Activated T-helper 1 cell treated with Interleukin-2 at 50 U/mL for 16 hours (primary cell): ENCODE measurements around the gene FER1L5.

Experiments
- DNase-seq: peaks from one replicate; pipeline ENCODE4 v3.0.0-alpha.2; 2020; ENCODE audit warnings: low read depth

Gene FER1L5

GRCh38 chr2:96642564-96643360, at the start of gene FER1L5:
FER1L5 (plus strand) TSS chr2:96642764; CDS start chr2:96642837, 73 bp downstream.
- DNase-seq: no peak

GRCh38 chr2:96594282-96594681, 48.3 kb upstream of the FER1L5 start:
- DNase-seq: no peak

GRCh38 chr2:96594691-96595152, 47.8 kb upstream of the FER1L5 start:
- no peak for DNase-seq

GRCh38 chr2:96596596-96596995, 46.0 kb upstream of the FER1L5 start:
- DNase-seq: no peak

- no peak for DNase-seq
Measured at GRCh38 chr2:96599941-96600340, 42.6 kb upstream of the FER1L5 start.

- no peak for DNase-seq
Measured at GRCh38 chr2:96601382-96602292, 40.9 kb upstream of the FER1L5 start.

- no peak for DNase-seq
Measured at GRCh38 chr2:96602330-96602823, 40.2 kb upstream of the FER1L5 start.

- DNase-seq: no peak
Measured at GRCh38 chr2:96604104-96604503, 38.5 kb upstream of the FER1L5 start.

GRCh38 chr2:96608469-96609455, 33.8 kb upstream of the FER1L5 start:
- no peak for DNase-seq

- DNase-seq: no peak
Measured at GRCh38 chr2:96616128-96616527, 26.4 kb upstream of the FER1L5 start.

GRCh38 chr2:96616535-96616934, 26.0 kb upstream of the FER1L5 start:
- no peak for DNase-seq

- DNase-seq: no peak
Measured at GRCh38 chr2:96617012-96617411, 25.6 kb upstream of the FER1L5 start.

- DNase-seq: no peak
Measured at GRCh38 chr2:96618596-96619283, 23.8 kb upstream of the FER1L5 start.

GRCh38 chr2:96622544-96622943, 20.0 kb upstream of the FER1L5 start:
- no peak for DNase-seq

GRCh38 chr2:96623116-96623515, 19.4 kb upstream of the FER1L5 start:
- no peak for DNase-seq

- no peak for DNase-seq
Measured at GRCh38 chr2:96625571-96626552, 16.7 kb upstream of the FER1L5 start.

- no peak for DNase-seq
Measured at GRCh38 chr2:96626553-96626942, 16.0 kb upstream of the FER1L5 start.

GRCh38 chr2:96631804-96632435, 10.6 kb upstream of the FER1L5 start:
- DNase-seq: no peak

GRCh38 chr2:96633641-96634040, 8.9 kb upstream of the FER1L5 start:
- no peak for DNase-seq
